ENCODE data around the gene MRPL23.

- TF ChIP-seq HMG20B (CRISPR knock-in tag; conservative IDR thresholded peaks at IDR 0.05) = no peak
- TF ChIP-seq ZNF703 (CRISPR knock-in tag; IDR thresholded peaks at IDR 0.05; ENCODE audit: borderline replicate concordance) = no peak
- TF ChIP-seq, protein P1, sequence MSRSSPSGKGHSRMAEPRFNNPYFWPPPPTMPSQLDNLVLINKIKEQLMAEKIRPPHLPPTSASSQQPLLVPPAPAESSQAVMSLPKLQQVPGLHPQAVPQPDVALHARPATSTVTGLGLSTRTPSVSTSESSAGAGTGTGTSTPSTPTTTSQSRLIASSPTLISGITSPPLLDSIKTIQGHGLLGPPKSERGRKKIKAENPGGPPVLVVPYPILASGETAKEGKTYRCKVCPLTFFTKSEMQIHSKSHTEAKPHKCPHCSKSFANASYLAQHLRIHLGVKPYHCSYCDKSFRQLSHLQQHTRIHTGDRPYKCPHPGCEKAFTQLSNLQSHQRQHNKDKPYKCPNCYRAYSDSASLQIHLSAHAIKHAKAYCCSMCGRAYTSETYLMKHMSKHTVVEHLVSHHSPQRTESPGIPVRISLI (CRISPR knock-in tag; IDR thresholded peaks at IDR 0.05; ENCODE audit: borderline replicate concordance) = no peak
- no peak for TF ChIP-seq SP140L (CRISPR knock-in tag; IDR thresholded peaks at IDR 0.05; ENCODE audit: borderline replicate concordance)
- no peak for TF ChIP-seq ZSCAN29 (CRISPR knock-in tag; conservative IDR thresholded peaks at IDR 0.05)
- no peak for TF ChIP-seq E2F1 (CRISPR knock-in tag; IDR thresholded peaks at IDR 0.05)
- TF ChIP-seq ZNF598 (CRISPR knock-in tag; IDR thresholded peaks at IDR 0.05; ENCODE audit: borderline replicate concordance) = no peak
- TF ChIP-seq JUN (CRISPR knock-in tag; IDR thresholded peaks at IDR 0.05) = no peak
- no peak for TF ChIP-seq CTCF (CRISPR knock-in tag; IDR thresholded peaks at IDR 0.05)
- TF ChIP-seq JUNB (CRISPR knock-in tag; IDR thresholded peaks at IDR 0.05; ENCODE audit: borderline replicate concordance) = no peak
Observed at GRCh38 chr11:1932681-1933080, 14.5 kb upstream of the MRPL23 start.

All from HepG2 (cell line).